Limb (tissue), 2 donors: ENCODE measurements around the gene RASA3.
"Not testable (repeated sequence)": the region's sequence is repeated elsewhere in the genome, so short reads cannot be mapped to it uniquely, and the experiment has no call there.

Source experiments
- DNase-seq, 2 donors: peaks; one replicate each; pipeline ENCODE4 v3.0.0-alpha.2; 2016; ENCODE audit errors: extremely low spot score in 2 of 2

Gene RASA3

DNA sequence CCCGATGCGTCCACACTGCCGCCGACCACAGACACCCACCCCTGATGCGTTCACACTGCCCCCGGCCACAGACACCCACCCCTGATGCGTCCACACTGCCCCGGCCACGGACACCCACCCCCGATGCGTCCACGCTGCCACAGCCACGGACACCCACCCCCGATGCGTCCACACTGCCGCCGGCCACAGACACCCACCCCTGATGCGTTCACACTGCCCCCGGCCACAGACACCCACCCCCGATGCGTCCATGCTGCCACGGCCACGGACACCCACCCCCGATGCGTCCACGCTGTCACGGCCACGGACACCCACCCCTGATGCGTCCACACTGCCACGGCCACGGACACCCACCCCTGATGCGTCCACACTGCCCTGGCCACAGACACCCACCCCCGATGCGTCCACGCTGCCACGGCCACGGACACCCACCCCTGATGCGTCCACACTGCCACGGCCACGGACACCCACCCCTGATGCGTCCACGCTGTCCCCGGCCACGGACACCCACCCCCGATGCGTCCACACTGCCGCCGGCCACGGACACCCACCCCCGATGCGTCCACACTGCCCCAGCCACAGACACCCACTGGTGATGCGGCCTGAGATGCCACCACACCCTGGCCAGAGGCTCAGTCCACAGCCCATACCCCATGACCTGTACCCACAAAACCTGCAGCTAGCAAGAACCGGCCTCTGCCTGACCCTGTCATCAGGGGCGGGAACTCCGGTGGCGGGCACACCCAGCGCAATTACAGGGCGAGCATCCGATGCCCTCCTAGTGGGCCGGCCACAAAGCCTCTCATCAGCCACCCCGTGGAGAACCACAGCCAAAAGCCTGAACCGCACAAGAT, 28.4 kb downstream of the RASA3 start:
- peak in 1 of 2 donors; percentile 27 for DNase-seq

- not testable (repeated sequence) for DNase-seq
Observed at GRCh38 chr13:114103289-114103621, 29.2 kb downstream of the RASA3 start.

- DNase-seq: peak in 1 of 2 donors; percentile 30
Observed at GRCh38 chr13:114102521-114103288, 29.7 kb downstream of the RASA3 start.

- DNase-seq: peak in 1 of 2 donors; percentile 24
Observed at GRCh38 chr13:114102131-114102520, 30.3 kb downstream of the RASA3 start.

DNA sequence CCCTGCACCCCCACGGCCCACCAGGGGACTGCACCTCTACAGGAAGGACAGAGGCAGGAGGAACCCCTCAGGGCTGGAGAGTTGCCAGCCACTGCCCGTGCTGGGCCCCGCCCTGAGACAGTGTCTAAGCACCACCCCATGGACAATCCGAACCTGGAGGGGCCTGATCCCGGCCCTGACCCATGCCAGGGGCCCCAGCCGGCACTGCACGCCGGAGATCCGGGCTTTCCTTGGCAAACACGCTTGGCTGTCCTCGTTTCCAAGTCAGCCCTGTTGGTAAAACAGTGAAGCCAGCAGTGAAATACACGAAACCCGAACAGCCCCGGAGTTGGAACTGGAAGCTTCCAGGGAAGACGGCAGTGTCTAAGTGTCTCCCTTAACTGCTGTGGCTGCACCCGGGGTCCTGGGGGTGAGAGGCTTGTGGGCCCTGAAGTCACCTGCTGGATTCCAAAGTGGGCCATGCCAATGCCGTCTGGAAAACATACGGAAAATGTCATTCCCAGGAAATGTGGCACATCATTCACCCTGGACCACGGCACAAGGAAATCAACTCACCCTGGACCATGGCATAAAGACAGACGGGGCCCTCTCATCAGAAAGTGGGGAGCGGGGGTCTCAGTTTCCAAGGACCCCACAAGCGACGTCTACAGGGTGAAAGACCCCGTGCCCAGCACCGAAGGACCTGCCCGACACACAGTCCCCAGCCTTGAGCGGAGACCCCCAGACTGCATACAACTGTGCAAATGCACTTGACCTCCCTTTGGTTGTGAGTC, 30.9 kb downstream of the RASA3 start:
- no peak for DNase-seq

GRCh38 chr13:114100446-114101357, 31.7 kb downstream of the RASA3 start:
- peak in 1 of 2 donors; percentile 64 for DNase-seq

GRCh38 chr13:114099918-114100445, 32.4 kb downstream of the RASA3 start:
- DNase-seq: peak in 1 of 2 donors; percentile 53

DNA sequence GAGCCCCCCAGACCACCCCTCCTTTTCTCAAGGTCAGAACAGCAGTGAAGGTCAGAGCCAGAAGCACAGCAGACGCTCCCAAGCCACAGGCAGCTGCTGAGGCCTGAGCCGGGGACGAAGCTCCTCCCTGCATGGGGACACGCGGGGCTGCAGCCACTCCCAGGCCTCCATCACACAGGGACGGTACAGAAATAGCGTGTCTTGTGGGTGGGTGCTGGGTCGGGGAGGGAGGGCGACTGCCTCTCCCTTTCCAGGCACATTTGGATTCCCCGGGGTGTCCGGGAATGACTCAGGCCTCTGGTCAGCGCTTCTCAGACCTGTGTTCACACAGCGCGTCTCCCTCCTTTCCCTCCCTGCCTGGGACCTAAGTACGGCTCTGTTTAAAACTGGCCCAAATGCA, 33.2 kb downstream of the RASA3 start:
- DNase-seq: peak in 1 of 2 donors; percentile 79

- DNase-seq: not testable (repeated sequence)
Observed at GRCh38 chr13:114098689-114099056, 33.8 kb downstream of the RASA3 start.

- DNase-seq: peak in 1 of 2 donors; percentile 34
Observed at GRCh38 chr13:114097893-114098688, 34.3 kb downstream of the RASA3 start.

GRCh38 chr13:114097212-114097892, 35.1 kb downstream of the RASA3 start:
- peak in 1 of 2 donors; percentile 47 for DNase-seq

DNA sequence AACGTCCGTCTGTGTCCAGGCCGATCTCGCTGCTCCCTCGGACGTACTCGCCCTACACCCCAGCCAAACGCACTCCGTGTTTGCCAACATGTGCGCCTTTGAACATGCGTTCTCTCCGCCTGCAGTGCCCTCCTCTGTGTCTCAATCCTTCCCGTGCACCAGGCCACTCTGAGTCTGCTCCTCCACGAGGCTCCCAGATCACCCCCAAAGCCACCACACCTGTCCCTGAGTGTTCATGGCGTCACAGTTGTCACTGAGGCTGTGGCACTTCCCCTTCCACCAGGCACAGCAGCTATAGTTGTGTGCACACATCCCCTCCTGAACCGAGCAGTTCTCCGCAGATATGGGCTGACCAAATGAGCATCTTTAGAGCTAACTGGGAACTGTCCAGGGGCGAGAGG, 35.6 kb downstream of the RASA3 start:
- DNase-seq: no peak

DNA sequence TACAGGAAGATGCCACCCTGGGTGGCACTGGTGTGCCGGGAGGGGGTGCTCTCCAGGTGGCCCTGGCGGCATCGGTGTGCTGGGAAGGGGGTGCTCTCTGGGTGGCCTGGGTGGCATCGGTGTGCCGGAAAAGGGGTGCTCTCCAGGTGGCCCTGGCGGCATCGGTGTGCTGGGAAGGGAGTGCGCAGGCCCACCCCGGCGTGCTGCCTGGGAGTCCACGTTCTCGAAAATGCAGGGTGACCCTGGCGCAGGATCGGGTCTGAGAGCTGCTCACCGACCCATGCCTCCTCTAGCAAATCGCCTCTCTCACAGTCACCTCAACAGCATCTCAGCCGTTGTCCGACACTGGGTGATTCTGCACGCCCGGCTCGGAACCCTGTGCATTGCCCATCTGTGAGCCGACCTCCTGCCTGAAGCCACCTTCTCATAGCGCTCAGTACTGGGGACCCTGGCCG, 36.4 kb downstream of the RASA3 start:
- DNase-seq: peak in 1 of 2 donors; percentile 18

- DNase-seq: peak in 1 of 2 donors; percentile 6
Observed at GRCh38 chr13:114095486-114095885, 36.9 kb downstream of the RASA3 start.

DNA sequence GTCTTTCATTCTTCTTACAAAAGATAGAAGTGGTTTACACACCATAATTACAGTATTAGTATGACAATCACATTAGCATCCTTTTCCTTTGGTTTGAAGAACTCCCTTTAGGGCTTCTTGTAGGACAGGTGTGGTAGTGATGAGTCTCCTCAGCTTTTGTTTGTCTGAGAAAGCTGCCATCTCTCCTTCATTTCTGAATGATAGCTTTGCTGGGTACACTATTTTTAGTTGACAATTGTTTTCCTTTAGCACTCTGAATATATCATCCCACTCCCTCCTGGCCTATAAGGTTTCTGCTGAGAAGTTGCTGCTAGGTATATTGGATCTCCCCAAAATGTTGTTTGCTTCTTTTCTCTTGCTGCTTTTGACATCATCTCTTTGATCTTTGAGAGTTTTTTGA, 39.3 kb downstream of the RASA3 start:
- DNase-seq: no peak

GRCh38 chr13:114092468-114092867, 40.0 kb downstream of the RASA3 start:
- no peak for DNase-seq

DNA sequence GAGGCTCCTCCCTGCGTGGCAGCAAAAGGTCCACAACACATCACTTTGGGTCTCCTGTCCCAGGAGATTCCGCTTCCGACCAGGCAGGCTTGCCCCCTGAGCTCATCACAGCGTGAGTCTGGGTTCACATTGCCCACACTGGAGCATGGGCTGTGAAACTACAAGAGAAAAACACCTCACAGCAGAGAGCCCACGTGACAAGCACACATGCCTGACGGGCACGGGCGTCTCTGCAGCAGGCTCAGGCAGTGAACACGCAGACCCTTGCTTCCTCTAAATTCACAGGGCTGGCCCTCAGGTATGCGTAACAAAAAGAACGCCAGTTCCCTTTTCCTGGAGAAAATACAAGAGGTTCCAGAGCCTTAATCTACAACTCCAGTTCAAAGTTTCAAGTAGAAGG, 41.9 kb downstream of the RASA3 start:
- peak in 1 of 2 donors; percentile 19 for DNase-seq

DNA sequence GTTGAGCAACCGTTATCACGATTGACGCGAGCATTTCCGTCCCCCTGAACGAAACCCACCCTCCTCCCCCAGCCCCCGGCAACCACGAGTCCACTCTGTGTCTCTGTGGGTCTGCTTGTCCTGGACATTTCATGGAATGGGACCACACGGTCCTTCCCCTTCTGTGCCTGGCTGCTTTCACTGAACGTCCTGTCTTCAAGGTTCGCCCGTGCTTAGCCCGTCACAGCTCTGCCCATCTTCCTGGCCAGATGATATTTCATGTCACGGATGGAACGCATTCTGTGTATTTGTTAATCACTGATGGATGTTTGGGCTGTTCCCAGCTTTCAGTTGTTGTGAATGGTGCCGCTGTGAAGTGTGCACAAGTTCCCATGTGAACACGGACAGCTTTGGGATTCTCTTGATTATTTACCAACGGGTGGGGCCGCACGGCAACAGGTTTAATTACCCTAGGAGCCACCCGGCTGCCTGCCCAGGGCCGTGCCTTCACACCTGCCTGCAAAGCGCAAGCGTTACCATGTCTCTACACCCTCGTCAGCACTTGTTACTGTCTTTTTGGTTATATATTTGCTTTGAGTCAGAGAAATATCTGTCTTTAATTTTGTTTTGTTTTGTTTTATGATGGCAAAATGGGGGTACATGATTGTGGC, 42.5 kb downstream of the RASA3 start:
- peak in 1 of 2 donors; percentile 4 for DNase-seq
